Measurements from ENCODE around the gene CRISPLD2. TPM values are rescaled to one million over a fixed set of nuclear protein-coding genes. Genes with fewer than 3 reads are reported as not detected.
"Not testable (repeated sequence)": the region's sequence is repeated elsewhere in the genome, so short reads cannot be mapped to it uniquely, and the experiment has no call there.

CRISPLD2 gene
- total RNA-seq, 4 donors from 2014 or later = 174 to 411 (median 219) TPM

DNA sequence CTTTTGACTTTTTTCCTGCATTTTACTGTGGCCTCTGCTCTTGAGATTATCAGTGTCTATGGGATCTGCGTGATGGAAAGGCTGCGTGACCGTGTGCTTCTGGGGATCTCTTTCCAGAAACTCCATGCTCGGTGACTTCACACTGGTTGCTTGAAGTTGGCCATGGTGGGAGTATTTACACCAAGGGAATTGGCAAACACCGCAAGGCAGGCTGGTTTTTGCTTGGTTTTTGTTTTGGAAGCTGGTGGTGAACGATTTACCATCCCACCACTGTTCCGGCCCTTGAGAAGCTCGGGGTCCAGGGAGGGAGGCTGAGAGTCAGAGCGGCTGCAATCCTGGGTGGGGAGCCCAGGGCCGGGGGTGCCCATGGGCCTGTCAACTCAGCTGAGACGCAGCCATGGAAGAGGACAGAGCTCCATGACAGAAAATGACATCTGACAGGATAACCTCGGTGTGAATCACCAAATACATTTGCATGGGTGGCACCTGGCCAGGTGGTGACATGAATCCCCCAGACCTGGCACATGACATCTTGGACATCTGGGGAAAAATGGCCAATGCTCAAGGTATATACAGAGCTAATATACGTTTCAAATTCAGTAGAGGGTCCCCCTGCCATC, 11.1 kb downstream of the CRISPLD2 start:
- Histone ChIP-seq H3K27me3 (no peaks in the 10 kb centered on the region), H3K27ac (peak overlapping the region; percentile 92 to 99 (median 97)), H3K9me3 (no peaks in the 10 kb centered on the region), H3K4me3 (no peak overlapping the region), H3K36me3 (no peaks in the 10 kb centered on the region), H3K4me1 (peaks cover 19 to 98% (median 71%) of the 10 kb centered on the region in 3 donors)
- no peak for ATAC-seq
- WGBS, 2 donors (ENCODE audit: low coverage in 1 of 2) = 80 to 84% methylated on average over 4 to 6 of the region's 13 CpGs
- TF ChIP-seq, protein P1, sequence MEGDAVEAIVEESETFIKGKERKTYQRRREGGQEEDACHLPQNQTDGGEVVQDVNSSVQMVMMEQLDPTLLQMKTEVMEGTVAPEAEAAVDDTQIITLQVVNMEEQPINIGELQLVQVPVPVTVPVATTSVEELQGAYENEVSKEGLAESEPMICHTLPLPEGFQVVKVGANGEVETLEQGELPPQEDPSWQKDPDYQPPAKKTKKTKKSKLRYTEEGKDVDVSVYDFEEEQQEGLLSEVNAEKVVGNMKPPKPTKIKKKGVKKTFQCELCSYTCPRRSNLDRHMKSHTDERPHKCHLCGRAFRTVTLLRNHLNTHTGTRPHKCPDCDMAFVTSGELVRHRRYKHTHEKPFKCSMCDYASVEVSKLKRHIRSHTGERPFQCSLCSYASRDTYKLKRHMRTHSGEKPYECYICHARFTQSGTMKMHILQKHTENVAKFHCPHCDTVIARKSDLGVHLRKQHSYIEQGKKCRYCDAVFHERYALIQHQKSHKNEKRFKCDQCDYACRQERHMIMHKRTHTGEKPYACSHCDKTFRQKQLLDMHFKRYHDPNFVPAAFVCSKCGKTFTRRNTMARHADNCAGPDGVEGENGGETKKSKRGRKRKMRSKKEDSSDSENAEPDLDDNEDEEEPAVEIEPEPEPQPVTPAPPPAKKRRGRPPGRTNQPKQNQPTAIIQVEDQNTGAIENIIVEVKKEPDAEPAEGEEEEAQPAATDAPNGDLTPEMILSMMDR (IDR thresholded peaks at IDR 0.05) = no peak
- peak; percentile 31 for TF ChIP-seq POLR2AphosphoS5 (IDR thresholded peaks at IDR 0.05)

DNA sequence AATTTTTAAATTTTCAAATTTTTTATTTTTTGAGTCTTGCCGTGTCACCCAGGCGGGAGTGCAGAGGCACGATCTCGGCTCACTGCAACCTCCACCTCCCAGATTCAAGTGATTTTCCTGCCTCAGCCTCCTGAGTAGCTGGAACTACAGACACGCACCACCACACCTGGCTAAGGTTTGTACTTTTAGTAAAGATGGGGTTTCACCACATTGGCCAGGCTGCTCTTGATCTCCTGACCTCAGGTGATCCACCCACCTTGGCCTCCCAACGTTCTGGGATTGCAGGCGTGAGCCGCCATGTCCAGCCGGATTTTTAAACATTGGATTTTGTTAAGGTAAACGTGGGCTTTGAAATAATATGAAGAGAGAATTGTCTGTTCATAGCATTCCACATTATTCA, 11.9 kb downstream of the CRISPLD2 start:
- not testable (repeated sequence) for H3K9me3 ChIP-seq, ATAC-seq, H3K27me3 ChIP-seq, H3K36me3 ChIP-seq
- peaks cover 19 to 98% (median 68%) of the 10 kb centered on the region in 3 donors for H3K4me1 ChIP-seq
- peak overlapping the region; percentile 92 to 99 (median 97) for H3K27ac ChIP-seq
- 31 to 77% methylated on average over 6 to 7 of the region's 10 CpGs for WGBS, 2 donors (ENCODE audit: low coverage in 1 of 2)
- peak overlapping the region in 1 of 2 donors; percentile 25 for H3K4me3 ChIP-seq

GRCh38 chr16:84832488-84833143, 12.8 kb downstream of the CRISPLD2 start:
- H3K36me3 ChIP-seq = peaks cover 0 to under 1% of the 10 kb centered on the region in 2 donors
- H3K4me1 ChIP-seq = peaks cover 22 to 98% (median 72%) of the 10 kb centered on the region in 3 donors
- H3K27ac ChIP-seq = peak overlapping the region; percentile 92 to 99 (median 97)
- TF ChIP-seq EP300 (IDR thresholded peaks at IDR 0.05) (peak; percentile 100), POLR2AphosphoS5 (IDR thresholded peaks at IDR 0.05) (peak; percentile 100), POLR2A (IDR thresholded peaks at IDR 0.05) (peak; percentile 57 to 65)
- TF ChIP-seq, protein P1 (IDR thresholded peaks at IDR 0.05) = peak in 1 of 4 experiments; percentile 0
- H3K27me3 ChIP-seq = no peaks in the 10 kb centered on the region
- peak overlapping the region in 1 of 2 donors; percentile 25 for H3K4me3 ChIP-seq
- ATAC-seq = peak; percentile 85
- no peaks in the 10 kb centered on the region for H3K9me3 ChIP-seq
- WGBS, 2 donors (ENCODE audit: low coverage in 1 of 2) = 15 to 20% methylated on average over 2 to 13 of the region's 20 CpGs

DNA sequence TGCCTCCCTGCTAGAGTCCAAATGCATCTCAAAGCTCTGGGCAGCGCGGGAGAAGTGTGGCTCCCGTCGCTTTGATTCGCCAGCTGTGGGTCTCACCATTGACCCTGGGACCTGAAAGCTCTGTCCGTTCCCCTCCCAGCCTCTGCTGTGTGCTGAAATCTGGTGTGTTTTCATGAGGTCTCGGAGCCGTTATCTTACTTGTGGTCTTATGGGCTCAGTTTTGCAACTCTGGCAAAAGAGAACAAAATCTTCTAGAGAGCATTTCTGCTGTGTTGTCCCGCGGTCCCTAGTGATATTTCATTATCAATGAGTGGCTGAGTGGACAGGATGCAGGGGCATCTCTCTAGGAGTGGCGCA, 13.3 kb downstream of the CRISPLD2 start:
- H3K27ac ChIP-seq = peak overlapping the region; percentile 92 to 99 (median 97)
- peak overlapping the region in 1 of 2 donors; percentile 25 for H3K4me3 ChIP-seq
- no peak for ATAC-seq
- H3K36me3 ChIP-seq = peaks cover 0 to 6% of the 10 kb centered on the region in 2 donors
- no peaks in the 10 kb centered on the region for H3K27me3 ChIP-seq
- peaks cover 17 to 98% (median 71%) of the 10 kb centered on the region in 3 donors for H3K4me1 ChIP-seq
- TF ChIP-seq, protein P1 (IDR thresholded peaks at IDR 0.05) = no peak
- H3K9me3 ChIP-seq = no peaks in the 10 kb centered on the region
- WGBS, 2 donors (ENCODE audit: low coverage in 1 of 2) = 80% methylated on average over 2 of the region's 11 CpGs; no CpG with 5 or more reads in 1 of the 2 donors

GRCh38 chr16:84833542-84834402, 14.0 kb downstream of the CRISPLD2 start:
- Histone ChIP-seq H3K4me1 (peaks cover 14 to 98% (median 69%) of the 10 kb centered on the region in 3 donors), H3K9me3 (no peaks in the 10 kb centered on the region), H3K4me3 (no peak overlapping the region), H3K27ac (peak overlapping the region; percentile 92 to 99 (median 97)), H3K27me3 (no peaks in the 10 kb centered on the region), H3K36me3 (peaks cover 0 to 12% of the 10 kb centered on the region in 2 donors)
- no peak for ATAC-seq
- WGBS, 2 donors (ENCODE audit: low coverage in 1 of 2) = 40% methylated on average over 2 of the region's 34 CpGs; no CpG with 5 or more reads in 1 of the 2 donors
- TF ChIP-seq, protein P1 (IDR thresholded peaks at IDR 0.05) = no peak
- TF ChIP-seq POLR2AphosphoS5 (IDR thresholded peaks at IDR 0.05) (no peak), EP300 (IDR thresholded peaks at IDR 0.05) (no peak), POLR2A (IDR thresholded peaks at IDR 0.05) (no peak)
